Measurements from ENCODE around the gene RBM28.

Gene RBM28

DNA sequence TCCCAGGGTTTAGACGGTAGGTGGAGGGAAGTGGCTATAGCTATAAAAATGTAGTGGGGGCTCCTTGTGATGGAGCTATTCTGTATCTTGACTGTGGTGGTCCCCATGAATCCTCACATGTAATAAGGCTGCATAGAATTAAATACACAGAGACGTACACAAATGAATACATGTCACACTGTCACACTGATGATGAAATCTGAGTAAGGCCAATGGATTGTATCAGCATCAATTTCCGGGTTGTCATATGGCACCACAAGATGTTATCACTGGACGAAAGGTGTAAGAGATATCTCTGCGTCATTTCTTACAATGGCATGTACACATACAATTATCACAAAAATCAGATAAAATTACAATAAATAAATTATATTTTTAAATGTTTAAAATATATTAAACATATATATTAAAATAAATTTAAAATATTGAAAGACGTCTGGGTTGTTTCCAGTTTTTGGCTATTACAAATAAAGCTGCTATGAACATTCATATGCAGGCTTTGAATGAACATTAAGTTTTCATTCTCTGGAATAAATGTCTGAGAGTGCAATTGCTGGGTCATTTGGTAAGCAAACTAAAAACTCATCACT, 64.5 kb downstream of the RBM28 start:
- DNase-seq: peak in 1 of 5 experiments; percentile 10

DNA sequence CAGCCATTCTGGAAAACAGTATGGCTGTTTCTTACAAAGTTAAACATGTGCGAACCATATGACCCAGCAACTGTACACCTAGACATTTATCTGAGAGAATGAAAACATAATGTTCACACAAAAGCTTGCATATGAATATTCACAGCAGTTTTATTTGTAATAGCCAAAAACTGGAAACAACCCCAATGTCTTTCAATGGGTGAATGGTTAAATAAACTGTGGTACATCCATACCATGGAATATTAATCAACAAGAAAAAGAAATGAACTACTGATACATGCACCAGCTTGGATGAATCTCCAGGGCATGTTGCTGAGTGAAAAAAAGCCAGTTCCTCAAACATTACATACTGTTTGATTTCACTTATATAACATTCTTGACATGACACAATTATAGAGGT, 65.3 kb downstream of the RBM28 start:
- DNase-seq: no peak

DNA sequence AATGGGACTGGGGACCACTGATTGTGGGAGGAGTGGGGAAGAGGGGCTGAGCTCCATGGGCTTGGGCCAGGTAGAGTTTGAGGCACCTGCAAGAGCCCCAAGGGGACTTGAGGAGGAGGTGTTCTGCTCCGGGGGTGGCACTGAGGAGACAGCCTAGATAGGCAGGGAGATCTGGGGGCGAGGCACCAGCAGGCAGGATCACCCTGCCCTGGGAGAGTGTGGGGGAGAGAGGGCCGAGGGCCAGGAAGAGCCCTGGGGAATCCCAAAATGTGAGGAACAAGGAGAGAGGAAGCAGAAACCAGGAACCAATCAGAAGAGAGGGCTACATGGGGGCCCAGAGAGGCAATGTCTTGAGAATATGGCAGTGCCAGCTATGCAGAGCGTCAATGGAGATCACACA, 68.0 kb downstream of the RBM28 start:
- DNase-seq: no peak

DNA sequence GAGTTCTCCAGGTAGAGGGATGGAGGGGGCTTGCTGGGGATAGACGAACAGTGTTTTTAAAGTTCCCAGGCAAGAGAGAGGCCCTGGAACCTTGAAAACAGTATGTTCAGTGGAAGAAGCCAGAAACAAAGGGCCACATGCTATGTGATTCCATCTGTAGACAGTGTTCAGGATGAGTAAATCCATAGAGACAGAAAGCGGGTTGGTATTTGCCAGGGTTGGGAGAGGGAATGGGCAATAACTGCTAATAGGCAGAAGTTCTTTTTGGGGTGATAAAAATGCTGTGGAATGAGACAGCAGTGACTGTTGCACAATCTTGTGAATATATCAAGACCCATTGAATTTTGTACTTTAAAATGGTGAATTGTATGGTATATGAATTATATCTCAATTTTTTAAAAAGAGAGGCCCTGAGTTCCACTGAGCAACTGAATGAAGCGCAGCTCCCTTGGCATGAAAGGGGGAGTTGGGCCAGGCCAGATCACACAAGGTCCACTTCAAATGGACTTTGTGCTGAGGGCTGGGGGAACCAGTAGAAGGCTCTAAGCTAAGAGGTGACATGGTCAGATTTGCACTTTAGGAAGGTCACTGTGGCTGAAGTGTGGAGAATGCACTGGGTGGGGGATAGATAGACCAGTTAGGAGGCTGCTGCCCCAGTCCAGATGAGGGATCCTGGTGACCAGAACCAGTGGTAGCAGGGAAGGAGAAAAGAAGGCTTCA, 68.7 kb downstream of the RBM28 start:
- no peak for DNase-seq

DNA sequence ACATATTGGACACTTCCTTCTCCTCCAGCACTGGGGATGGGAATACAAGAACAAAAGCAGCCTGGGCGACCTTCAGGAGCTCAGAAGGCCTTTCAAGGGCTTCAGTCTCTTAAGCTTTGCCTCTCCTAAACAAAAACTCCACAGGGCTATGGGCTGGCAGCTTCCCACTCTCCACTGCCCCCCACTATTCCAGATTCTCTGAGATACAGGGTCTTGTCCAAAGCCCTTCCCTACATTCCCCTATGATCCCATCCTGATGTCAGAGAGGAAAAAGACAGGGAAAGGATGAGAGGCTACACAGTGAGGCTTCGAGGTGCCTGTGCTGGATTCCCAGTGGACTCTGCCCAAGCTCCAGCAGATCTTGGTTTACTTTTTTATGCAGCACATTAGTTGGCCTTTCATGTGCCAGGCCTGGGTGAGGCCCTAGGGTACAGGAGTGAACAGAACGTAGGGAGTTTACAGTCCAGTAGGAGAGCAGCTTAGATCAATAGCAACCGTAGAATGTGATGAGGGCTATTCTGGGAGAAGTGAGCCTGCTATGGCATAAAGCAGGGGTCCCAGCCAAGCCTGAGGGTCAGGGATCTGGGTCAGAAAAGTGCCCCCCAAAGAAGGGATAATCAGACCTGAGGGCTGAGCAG, 69.3 kb downstream of the RBM28 start:
- DNase-seq: no peak

DNA sequence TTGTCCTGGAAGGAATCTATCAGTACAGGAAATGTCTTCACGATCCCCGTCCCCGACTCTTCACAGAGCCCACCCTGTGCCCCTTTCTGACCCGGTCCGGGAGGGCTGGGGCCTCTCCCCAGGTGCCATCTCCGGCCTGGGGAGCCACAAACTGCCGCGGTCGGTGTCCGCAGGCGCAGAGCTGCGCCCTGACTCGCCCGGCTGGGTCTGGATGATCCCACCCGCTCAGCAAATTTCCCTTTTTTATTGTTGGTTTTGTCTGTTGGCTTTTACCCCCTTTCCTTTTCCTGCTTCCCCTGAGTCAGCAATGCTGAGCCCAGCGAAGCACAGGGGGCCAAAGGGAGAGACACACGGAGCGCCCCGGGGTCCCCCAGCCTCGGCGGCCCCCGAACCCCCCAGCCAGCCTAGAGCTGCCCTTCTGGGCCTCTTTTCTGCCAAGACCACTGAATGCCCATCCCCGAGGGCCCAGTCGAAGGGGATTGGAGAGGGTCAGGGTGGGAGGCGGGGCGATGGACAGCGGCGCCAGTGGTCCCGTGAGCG, 71.7 kb downstream of the RBM28 start:
- no peak for DNase-seq

- DNase-seq: no peak
These were observed 72.2 kb downstream of the RBM28 start for GRCh38 chr7:128271471-128271941.

DNA sequence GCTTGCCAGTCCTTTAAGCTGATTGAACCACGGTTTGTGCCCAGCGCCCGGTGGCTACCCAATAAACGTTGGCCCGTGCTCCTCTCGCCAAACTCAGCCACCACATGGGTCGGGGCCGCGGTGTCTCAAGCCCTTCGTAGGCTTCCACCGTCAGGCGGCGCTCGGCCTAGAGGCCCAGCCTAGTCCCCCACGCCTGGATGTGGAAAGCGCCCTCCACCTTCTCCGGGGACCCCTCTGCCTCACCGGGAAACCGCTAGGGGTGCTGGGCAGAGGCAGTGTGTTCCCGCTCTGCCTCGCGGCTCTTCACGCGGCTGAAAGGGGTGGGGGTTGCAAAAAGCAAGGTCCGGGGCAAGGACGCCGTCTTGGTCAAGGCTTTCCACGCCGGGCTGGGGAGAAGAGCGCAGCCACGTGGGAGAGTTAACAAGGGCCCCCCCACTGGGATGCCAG, 72.9 kb downstream of the RBM28 start:
- DNase-seq: no peak

DNA sequence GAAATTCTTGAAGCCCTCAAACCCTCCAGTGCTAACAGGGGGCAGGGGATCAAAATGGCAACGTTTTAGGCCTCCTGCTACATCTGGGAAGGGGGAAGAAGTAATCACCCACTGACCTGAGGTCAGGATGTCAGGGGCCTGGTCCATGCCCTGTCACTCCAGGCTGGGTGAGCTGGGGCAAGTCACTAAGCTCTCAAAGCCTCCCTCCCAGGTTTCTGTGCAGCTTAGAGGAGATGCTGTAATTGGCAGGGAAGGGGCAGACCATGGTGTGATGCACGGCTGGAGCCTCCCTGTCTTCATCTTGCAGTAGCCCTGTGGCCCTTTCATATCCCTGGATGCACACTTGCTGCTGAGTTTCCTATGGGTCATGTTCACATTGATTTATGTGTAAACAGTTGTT, 75.5 kb downstream of the RBM28 start:
- no peak for DNase-seq

DNA sequence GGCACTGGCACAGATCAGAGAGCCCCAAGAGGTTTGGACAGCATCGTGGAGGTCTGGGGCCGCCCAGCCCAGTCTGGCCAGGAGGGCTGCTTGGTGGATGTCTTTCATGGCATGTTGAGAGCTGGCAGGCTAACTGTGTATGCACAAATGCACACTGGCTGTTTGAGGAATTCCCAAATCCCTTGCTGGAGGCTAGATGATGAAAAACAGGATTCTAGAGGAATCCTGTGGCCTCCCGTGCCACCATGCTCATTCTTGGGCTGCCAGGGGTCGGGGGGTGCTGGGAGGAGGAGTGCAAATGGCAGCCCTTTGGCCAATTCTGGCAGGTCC, 76.1 kb downstream of the RBM28 start:
- no peak for DNase-seq

GRCh38 chr7:128266883-128267594, 76.7 kb downstream of the RBM28 start:
- DNase-seq: no peak

GRCh38 chr7:128266529-128266882, 77.2 kb downstream of the RBM28 start:
- no peak for DNase-seq

GRCh38 chr7:128265906-128266300, 77.8 kb downstream of the RBM28 start:
- no peak for DNase-seq

- DNase-seq: no peak
These were observed 78.4 kb downstream of the RBM28 start for GRCh38 chr7:128265156-128265905.

DNA sequence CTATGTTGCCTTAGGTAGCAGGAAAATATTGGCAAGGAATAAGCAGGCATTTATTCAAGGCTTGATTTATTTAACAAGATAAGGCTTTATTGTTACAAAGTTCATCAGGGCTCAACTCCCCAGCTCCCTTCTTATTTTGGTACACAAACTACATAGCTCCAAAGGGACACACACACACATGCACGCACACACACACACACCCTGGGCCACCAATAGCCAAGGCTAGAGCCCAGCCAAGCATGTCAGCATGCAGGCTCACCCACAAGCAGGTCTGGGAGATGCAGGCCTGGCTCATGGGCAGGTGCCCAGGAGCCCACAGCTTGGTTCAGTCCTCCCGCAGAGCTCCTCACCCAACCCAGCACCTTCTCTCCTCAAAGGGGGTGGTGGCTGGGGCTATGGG, 79.2 kb downstream of the RBM28 start:
- DNase-seq: no peak

DNA sequence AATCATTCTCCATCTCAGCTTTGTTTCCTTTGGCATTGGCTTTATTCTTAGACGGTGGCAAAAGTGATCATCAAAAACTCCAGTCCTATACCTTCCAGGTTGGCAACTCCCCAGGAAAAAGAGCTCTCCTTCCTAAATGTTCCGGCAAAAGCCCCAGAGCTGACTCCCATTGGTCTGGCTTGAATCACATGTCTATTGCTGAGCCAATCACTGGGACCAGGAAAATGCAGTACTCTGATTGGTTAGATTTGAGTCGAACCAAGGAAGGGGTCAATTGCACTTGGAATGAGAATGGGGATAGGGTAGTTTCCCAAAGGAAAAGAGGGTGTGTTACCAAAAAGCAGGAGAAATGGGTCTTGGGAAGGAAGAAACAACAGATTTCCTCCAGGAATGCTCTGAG, 80.3 kb downstream of the RBM28 start:
- DNase-seq: no peak

- DNase-seq: no peak
These were observed 81.3 kb downstream of the RBM28 start for GRCh38 chr7:128262273-128263028.

GRCh38 chr7:128260069-128260795, 83.5 kb downstream of the RBM28 start:
- DNase-seq: no peak

GRCh38 chr7:128259131-128260061, 84.3 kb downstream of the RBM28 start:
- peak in 1 of 5 experiments; percentile 8 for DNase-seq

- DNase-seq: no peak
These were observed 86.2 kb downstream of the RBM28 start for GRCh38 chr7:128257458-128257857.
